Smooth muscle cell (in vitro differentiated cells): ENCODE results near the gene GPC6. TPM values are rescaled to one million over a fixed set of nuclear protein-coding genes. Genes with fewer than 3 reads are reported as not detected.
"Not testable (repeated sequence)": the region's sequence is repeated elsewhere in the genome, so short reads cannot be mapped to it uniquely, and the experiment has no call there.

Source experiments
- DNase-seq: peaks from one replicate; lab custom pipeline; 2025; ENCODE audit not compliant: unreplicated experiment; lab: John Stamatoyannopoulos, UW
- H2AFZ ChIP-seq: fragments of 200-600 bp; sonication (generic); 2 replicates; pipeline ENCODE4 v1.6.0; 2016; ENCODE audit warnings: antibody characterized with exemption, low read depth, mild to moderate bottlenecking
- H3F3A ChIP-seq: fragments of 200-600 bp; sonication (generic); 2 replicates; pipeline ENCODE4 v1.6.0; 2017; ENCODE audit warnings: antibody characterized with exemption, low read depth
- H3K27ac ChIP-seq: fragments of 200-600 bp; sonication (generic); 2 replicates; pipeline ENCODE4 v1.5.1; 2016; ENCODE audit warnings: low read depth, mild to moderate bottlenecking
- H3K27me3 ChIP-seq: fragments of 200-600 bp; sonication (generic); 2 replicates; pipeline ENCODE4 v1.6.1; 2016; ENCODE audit warnings: low read depth, mild to moderate bottlenecking
- H3K36me3 ChIP-seq: fragments of 200-600 bp; sonication (generic); 2 replicates; pipeline ENCODE4 v1.5.1; 2016; ENCODE audit warnings: low read depth
- H3K4me1 ChIP-seq: fragments of 200-600 bp; sonication (generic); 2 replicates; pipeline ENCODE4 v1.5.1; 2016; ENCODE audit warnings: low read depth
- H3K4me2 ChIP-seq: fragments of 200-600 bp; sonication (generic); 2 replicates; pipeline ENCODE4 v1.6.0; 2016; ENCODE audit warnings: mild to moderate bottlenecking
- H3K4me3 ChIP-seq: fragments of 200-600 bp; sonication (generic); 2 replicates; pipeline ENCODE4 v1.5.1; 2016; ENCODE audit warnings: mild to moderate bottlenecking
- H3K79me2 ChIP-seq: fragments of 200-600 bp; sonication (generic); 2 replicates; pipeline ENCODE4 v1.6.0; 2016; ENCODE audit warnings: low read depth, mild to moderate bottlenecking
- H3K9ac ChIP-seq: fragments of 200-600 bp; sonication (generic); 2 replicates; pipeline ENCODE4 v1.6.0; 2016; ENCODE audit warnings: low read depth
- H3K9me3 ChIP-seq: fragments of 200-600 bp; sonication (generic); replicated peaks from 2 replicates; pipeline ENCODE4 v1.5.1; 2016; ENCODE audit warnings: low read depth
- H4K20me1 ChIP-seq: fragments of 200-600 bp; sonication (generic); 2 replicates; pipeline ENCODE4 v1.6.0; 2016; ENCODE audit warnings: low read depth
- WGBS: methylation state at CpG from one replicate; pipeline ENCODE4 v1.1.7; 2016; ENCODE audit warnings: low lambda C conversion rate; 5-methylcytosine and 5-hydroxymethylcytosine counted together
- polyA plus RNA-seq: library from polyadenylated mRNA; unstranded; fragments of >200 nt; fragmentation: Nextera tagmentation; extraction: Ambion mirVana; gene quantifications from 2 replicates; pipeline ENCODE4 v1.2.1, GENCODE V29; 2016
- total RNA-seq: library from RNA; depleted of rRNA; stranded (reverse); fragments of >200 nt; gene quantifications from 2 replicates; pipeline ENCODE4 v1.2.3, GENCODE V29; 2014
- TF ChIP-seq, protein P1 (sequence below): fragments of 200-600 bp; sonication (generic); IDR thresholded peaks from 2 replicates; pipeline ENCODE4 v1.5.1; 2017; ENCODE audit warnings: borderline replicate concordance, mild to moderate bottlenecking, antibody characterized with exemption; ENCODE audit not compliant: insufficient read depth, poor library complexity, severe bottlenecking

Gene GPC6
- total and polyA plus RNA-seq, 2 experiments from 2014 or later = 19.7 to 68.5 TPM

DNA sequence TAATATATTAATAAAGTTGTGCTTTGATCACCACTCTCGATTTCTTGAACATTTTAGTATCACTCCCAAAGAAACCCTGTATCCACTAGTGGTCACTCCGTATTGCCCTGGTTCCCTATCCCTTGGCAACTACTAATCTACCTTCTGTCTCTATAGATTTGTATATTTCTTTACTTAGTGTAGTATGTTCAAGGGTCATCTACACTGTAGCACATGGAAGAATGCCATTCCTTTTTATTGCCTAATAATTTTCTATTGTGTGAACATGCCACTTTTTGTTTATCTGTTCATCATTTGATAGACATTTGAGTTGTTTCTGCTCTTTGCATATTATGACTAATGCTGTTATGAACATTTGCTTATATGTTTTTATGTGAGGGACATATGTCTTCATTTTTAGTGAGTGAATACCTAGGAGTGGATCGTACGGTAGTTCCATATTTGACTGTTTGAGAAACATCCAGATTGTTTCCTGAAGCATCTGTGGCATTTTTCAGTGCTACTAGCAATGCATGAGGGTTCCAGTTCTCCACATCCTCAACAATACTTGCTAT is 254.0 kb downstream of the GPC6 start:
- TF ChIP-seq, protein P1, sequence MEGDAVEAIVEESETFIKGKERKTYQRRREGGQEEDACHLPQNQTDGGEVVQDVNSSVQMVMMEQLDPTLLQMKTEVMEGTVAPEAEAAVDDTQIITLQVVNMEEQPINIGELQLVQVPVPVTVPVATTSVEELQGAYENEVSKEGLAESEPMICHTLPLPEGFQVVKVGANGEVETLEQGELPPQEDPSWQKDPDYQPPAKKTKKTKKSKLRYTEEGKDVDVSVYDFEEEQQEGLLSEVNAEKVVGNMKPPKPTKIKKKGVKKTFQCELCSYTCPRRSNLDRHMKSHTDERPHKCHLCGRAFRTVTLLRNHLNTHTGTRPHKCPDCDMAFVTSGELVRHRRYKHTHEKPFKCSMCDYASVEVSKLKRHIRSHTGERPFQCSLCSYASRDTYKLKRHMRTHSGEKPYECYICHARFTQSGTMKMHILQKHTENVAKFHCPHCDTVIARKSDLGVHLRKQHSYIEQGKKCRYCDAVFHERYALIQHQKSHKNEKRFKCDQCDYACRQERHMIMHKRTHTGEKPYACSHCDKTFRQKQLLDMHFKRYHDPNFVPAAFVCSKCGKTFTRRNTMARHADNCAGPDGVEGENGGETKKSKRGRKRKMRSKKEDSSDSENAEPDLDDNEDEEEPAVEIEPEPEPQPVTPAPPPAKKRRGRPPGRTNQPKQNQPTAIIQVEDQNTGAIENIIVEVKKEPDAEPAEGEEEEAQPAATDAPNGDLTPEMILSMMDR = no peak
- H4K20me1 ChIP-seq = peaks cover 3% of the 10 kb centered on the region
- no peak overlapping the region for H3K4me2 ChIP-seq
- H3F3A ChIP-seq = no peaks in the 10 kb centered on the region
- H3K27ac ChIP-seq = no peak overlapping the region
- H3K27me3 ChIP-seq = no peaks in the 10 kb centered on the region
- DNase-seq = no peak
- H3K9me3 ChIP-seq = peaks cover 3% of the 10 kb centered on the region
- 89% methylated on average over 4 of the region's 4 CpGs for WGBS
- no peak overlapping the region for H3K4me3 ChIP-seq
- H3K36me3 ChIP-seq = no peaks in the 10 kb centered on the region
- peaks cover 11% of the 10 kb centered on the region for H3K4me1 ChIP-seq
- no peak overlapping the region for H2AFZ ChIP-seq
- no peak overlapping the region for H3K9ac ChIP-seq
- peaks cover 17% of the 10 kb centered on the region for H3K79me2 ChIP-seq

DNA sequence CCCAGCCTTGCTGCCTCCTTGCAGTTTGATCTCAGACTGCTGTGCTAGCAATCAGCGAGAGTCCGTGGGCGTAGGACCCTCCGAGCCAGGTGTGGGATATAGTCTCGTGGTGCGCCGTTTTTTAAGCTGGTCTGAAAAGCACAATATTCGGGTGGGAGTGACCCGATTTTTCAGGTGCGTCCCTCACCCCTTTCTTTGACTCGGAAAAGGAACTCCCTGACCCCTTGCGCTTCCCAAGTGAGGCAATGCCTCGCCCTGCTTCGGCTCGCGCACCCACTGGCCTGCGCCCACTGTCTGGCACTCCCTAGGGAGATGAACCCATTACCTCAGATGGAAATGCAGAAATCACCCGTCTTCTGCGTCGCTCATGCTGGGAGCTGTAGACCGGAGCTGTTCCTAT is 269.5 kb downstream of the GPC6 start:
- Histone ChIP-seq H4K20me1 (peaks cover 14% of the 10 kb centered on the region), H3K4me3 (peak overlapping the region; percentile 29), H3K4me2 (peak overlapping the region; percentile 80), H3K4me1 (peaks cover 11% of the 10 kb centered on the region)
- not testable (repeated sequence) for H3K79me2 ChIP-seq, H3K36me3 ChIP-seq, H3K27me3 ChIP-seq, H3K9ac ChIP-seq, DNase-seq, H3K27ac ChIP-seq, H3F3A ChIP-seq, H3K9me3 ChIP-seq, H2AFZ ChIP-seq
- 52% methylated on average over 21 of the region's 21 CpGs for WGBS

DNA sequence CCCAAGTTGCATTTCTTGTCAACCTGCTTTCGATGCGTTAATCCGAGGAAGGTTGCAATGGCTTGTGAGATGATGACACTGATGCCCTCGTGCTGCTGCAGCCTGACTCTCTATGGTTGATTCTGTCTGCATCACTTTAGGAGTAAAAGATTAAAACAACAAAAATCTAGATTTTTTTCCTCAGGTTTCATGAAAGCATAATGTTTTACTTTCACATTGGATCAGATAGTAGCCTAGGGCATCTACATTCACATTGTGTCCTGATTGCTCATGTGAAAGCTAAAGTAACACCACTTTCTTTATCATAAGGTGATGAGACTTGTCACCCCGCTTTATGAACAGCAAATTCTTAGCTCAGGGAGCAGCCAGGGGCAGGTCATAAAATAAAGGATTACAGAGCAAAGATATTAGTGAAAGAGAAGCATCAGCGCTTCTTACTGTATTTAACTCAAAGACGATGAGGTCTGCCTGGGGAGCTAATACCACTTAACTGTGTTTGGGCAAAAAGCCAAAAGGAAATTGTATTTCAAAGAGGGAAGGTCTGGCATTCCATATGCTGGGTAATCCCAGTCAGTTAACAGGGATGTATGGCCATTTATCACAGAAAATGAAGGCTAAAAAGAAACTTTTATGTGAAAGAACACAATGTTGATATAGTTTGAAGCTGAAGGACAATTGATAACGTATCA is 270.5 kb downstream of the GPC6 start:
- H3K4me1 ChIP-seq = peaks cover 11% of the 10 kb centered on the region
- H3K27ac ChIP-seq = peak overlapping the region; percentile 32
- H3F3A ChIP-seq = no peaks in the 10 kb centered on the region
- no peaks in the 10 kb centered on the region for H3K27me3 ChIP-seq
- H3K36me3 ChIP-seq = no peaks in the 10 kb centered on the region
- no peak overlapping the region for H3K9ac ChIP-seq
- H2AFZ ChIP-seq = no peak overlapping the region
- peak overlapping the region; percentile 80 for H3K4me2 ChIP-seq
- peak overlapping the region; percentile 29 for H3K4me3 ChIP-seq
- TF ChIP-seq, protein P1 = no peak
- 31% methylated on average over 8 of the region's 8 CpGs for WGBS
- H4K20me1 ChIP-seq = peaks cover 15% of the 10 kb centered on the region
- H3K79me2 ChIP-seq = peaks cover 5% of the 10 kb centered on the region
- DNase-seq = no peak
- no peaks in the 10 kb centered on the region for H3K9me3 ChIP-seq

DNA sequence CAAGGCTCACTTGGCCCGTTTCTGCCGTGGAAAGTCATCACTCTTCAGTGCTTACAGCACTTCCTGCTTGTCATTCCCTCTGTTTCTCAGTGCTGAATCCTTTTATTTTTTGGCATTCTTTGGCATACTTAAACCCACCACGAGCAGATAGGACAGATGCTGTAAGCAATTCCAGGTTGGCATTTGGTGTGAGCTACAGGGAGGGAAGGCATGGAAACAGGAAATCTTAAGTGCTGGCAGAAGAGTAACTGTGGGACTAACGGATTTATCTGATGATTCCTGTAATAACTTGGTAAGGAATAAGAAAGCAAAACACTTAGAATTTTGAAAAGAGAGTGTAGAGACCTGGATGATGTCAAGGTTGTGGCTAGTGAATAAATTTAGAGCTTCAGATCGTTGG is 273.4 kb downstream of the GPC6 start:
- Histone ChIP-seq H3K36me3 (no peaks in the 10 kb centered on the region), H3K4me3 (no peak overlapping the region), H4K20me1 (peaks cover 15% of the 10 kb centered on the region), H3F3A (peaks cover 3% of the 10 kb centered on the region), H3K4me2 (no peak overlapping the region), H3K79me2 (peaks cover 5% of the 10 kb centered on the region), H3K27ac (no peak overlapping the region), H3K4me1 (peaks cover 11% of the 10 kb centered on the region), H3K9me3 (no peaks in the 10 kb centered on the region), H3K9ac (no peak overlapping the region), H3K27me3 (no peaks in the 10 kb centered on the region), H2AFZ (no peak overlapping the region)
- WGBS = 69% methylated on average over 5 of the region's 5 CpGs
- TF ChIP-seq, protein P1 = no peak
- DNase-seq = no peak
